GM12878 (cell line): ENCODE results near the gene B3GALT6. TPM values are rescaled to one million over a fixed set of nuclear protein-coding genes. Genes with fewer than 3 reads are reported as not detected.

Source experiments
- ATAC-seq: fragments of 200-7000 bp; cut with Tn5 transposase; 3 replicates; pipeline ENCODE4 v1.9.1; 2020; ENCODE audit warnings: mild to moderate bottlenecking, moderate library complexity
- BruUV-seq: library from RNA; stranded (reverse); fragments of 400-500 nt; replicated peaks from 2 replicates; lab custom pipeline; 2021; lab: Mats Ljungman, UMichigan
- CTCF ChIA-PET: fragments of 300-600 bp; sonication (Branson Sonifier 250); formaldehyde crosslinking; extraction: SDS; loops from one replicate; lab custom pipeline; 2021; ENCODE audit warnings: inconsistent platforms; lab: Yijun Ruan, JAX
- POLR2A ChIA-PET: fragments of 350-600 bp; formaldehyde crosslinking; extraction: SDS; loops from one replicate; lab custom pipeline; 2021; ENCODE audit warnings: inconsistent platforms; lab: Charles Lee
- RAD21 ChIA-PET: fragments of 300-600 bp; sonication (Branson Sonifier 250); formaldehyde crosslinking; loops from one replicate; lab custom pipeline; 2023; ENCODE audit warnings: antibody characterized with exemption; ENCODE audit not compliant: unreplicated experiment; lab: Charles Lee
- SMC1A ChIA-PET: fragments of 300-600 bp; sonication (Branson Sonifier 250); formaldehyde crosslinking; loops from one replicate; lab custom pipeline; 2023; ENCODE audit not compliant: unreplicated experiment, uncharacterized antibody; lab: Charles Lee
- DNase-seq: peaks from one replicate; pipeline ENCODE4 v3.0.0-alpha.2; 2011; ENCODE audit warnings: low read depth, low spot score
- FAIRE-seq: peaks from 3 replicates; lab custom pipeline; 2011; peaks lifted over from hg19 to GRCh38; lab: Jason Lieb, UNC
- H2AFZ ChIP-seq: 2 replicates; pipeline ENCODE4 v1.6.0; 2011; ENCODE audit warnings: low read depth, low read length, control low read depth; ENCODE audit not compliant: control insufficient read depth
- H3K27ac ChIP-seq: 2 replicates; pipeline ENCODE4 v1.5.1; 2011; ENCODE audit warnings: control low read depth; ENCODE audit not compliant: control insufficient read depth, insufficient read depth
- H3K27me3 ChIP-seq, 2 experiments: replicated peaks in 1 of 2; 2 replicates each; pipeline versions ENCODE4 v1.6.0 to v1.6.1; 2011; ENCODE audit warnings: low read length in 1 of 2; ENCODE audit not compliant: control insufficient read depth in 2 of 2, insufficient read depth in 2 of 2
- H3K36me3 ChIP-seq, 2 experiments: 2 replicates each; pipeline ENCODE4 v1.5.1; 2011; ENCODE audit warnings: low read length in 1 of 2; ENCODE audit not compliant: control insufficient read depth in 2 of 2, insufficient read depth in 2 of 2
- H3K4me1 ChIP-seq: 2 replicates; pipeline ENCODE4 v1.6.1; 2011; ENCODE audit warnings: mild to moderate bottlenecking, low read length, moderate library complexity, mixed read lengths; ENCODE audit not compliant: control insufficient read depth, insufficient read depth
- H3K4me2 ChIP-seq: 2 replicates; pipeline ENCODE4 v1.6.0; 2011; ENCODE audit warnings: control low read depth; ENCODE audit not compliant: control insufficient read depth, insufficient read depth
- H3K4me3 ChIP-seq: fragments of 200-600 bp; sonication (generic); 2 replicates; pipeline ENCODE4 v1.5.1; 2016
- H3K79me2 ChIP-seq: 2 replicates; pipeline ENCODE4 v1.6.0; 2011; ENCODE audit warnings: low read length; ENCODE audit not compliant: control insufficient read depth, insufficient read depth
- H3K9ac ChIP-seq: 2 replicates; pipeline ENCODE4 v1.8.0; 2011; ENCODE audit warnings: low read length, control low read depth, mixed read lengths; ENCODE audit not compliant: control insufficient read depth, insufficient read depth
- H3K9me3 ChIP-seq: replicated peaks from 3 replicates; pipeline ENCODE4 v1.5.1; 2011; ENCODE audit warnings: mild to moderate bottlenecking, low read length; ENCODE audit not compliant: control insufficient read depth, insufficient read depth
- H4K20me1 ChIP-seq: 2 replicates; pipeline ENCODE4 v1.6.0; 2011; ENCODE audit not compliant: control insufficient read depth, insufficient read depth
- CEBPB ChIP-seq, 2 experiments: fragments of 150-350 bp in 1 of 2; IDR thresholded peaks; 2 replicates each; pipeline ENCODE4 v1.6.1; 2012 to 2014; ENCODE audit warnings: low read depth in 2 of 2, low read length in 2 of 2, borderline replicate concordance in 1 of 2, inconsistent platforms in 1 of 2
- EED ChIP-seq: sonication (generic); IDR thresholded peaks from 2 replicates; pipeline ENCODE4 v1.6.1; 2016; ENCODE audit warnings: antibody characterized with exemption, low read depth
- FOS ChIP-seq: IDR thresholded peaks from 3 replicates; pipeline ENCODE4 v1.6.1; 2011; ENCODE audit warnings: borderline replicate concordance; ENCODE audit not compliant: insufficient read length; ENCODE audit errors: extremely low read depth
- JUND ChIP-seq: IDR thresholded peaks from 2 replicates; pipeline ENCODE4 v1.6.1; 2012; ENCODE audit warnings: low read depth, mild to moderate bottlenecking, low read length, improper control_type of control experiment, moderate library complexity
- MYC ChIP-seq: IDR thresholded peaks from 2 replicates; pipeline ENCODE4 v1.6.1; 2011; ENCODE audit warnings: mild to moderate bottlenecking, low read length, moderate library complexity, inconsistent platforms; ENCODE audit not compliant: insufficient read depth, insufficient replicate concordance, insufficient read length, severe bottlenecking
- NFXL1 ChIP-seq: fragments of 450-650 bp; IDR thresholded peaks from 2 replicates; pipeline ENCODE4 v1.6.1; 2017; ENCODE audit warnings: antibody characterized with exemption, mild to moderate bottlenecking, borderline replicate concordance
- NFYA ChIP-seq: IDR thresholded peaks from 2 replicates; pipeline ENCODE4 v1.6.1; 2011; ENCODE audit warnings: low read depth, mild to moderate bottlenecking, low read length, improper control_type of control experiment, borderline replicate concordance
- NR2C2 ChIP-seq: IDR thresholded peaks from 2 replicates; pipeline ENCODE4 v1.6.1; 2011; ENCODE audit warnings: borderline replicate concordance, low read depth; ENCODE audit not compliant: control insufficient read depth, insufficient read length
- POU2F2 ChIP-seq: IDR thresholded peaks from 3 replicates; pipeline ENCODE4 v1.6.1; 2011; ENCODE audit warnings: low read depth, mild to moderate bottlenecking, low read length, borderline replicate concordance
- RAD51 ChIP-seq: fragments of 450-650 bp; IDR thresholded peaks from 2 replicates; pipeline ENCODE4 v1.6.1; 2016; ENCODE audit warnings: moderate library complexity, mild to moderate bottlenecking, inconsistent platforms
- RFX5 ChIP-seq: IDR thresholded peaks from 2 replicates; pipeline ENCODE4 v1.6.1; 2011; ENCODE audit warnings: low read depth, low read length, improper control_type of control experiment
- SIX5 ChIP-seq: IDR thresholded peaks from 2 replicates; pipeline ENCODE4 v1.6.1; 2011; ENCODE audit warnings: mild to moderate bottlenecking, low read depth, low read length, moderate library complexity; ENCODE audit not compliant: severe bottlenecking
- SMAD5 ChIP-seq: IDR thresholded peaks from 2 replicates; pipeline ENCODE4 v1.6.1; 2016; ENCODE audit warnings: antibody characterized with exemption, low read depth
- SUPT20H ChIP-seq: IDR thresholded peaks from 2 replicates; pipeline ENCODE4 v1.6.1; 2011; ENCODE audit warnings: low read depth, mild to moderate bottlenecking, low read length, moderate library complexity, borderline replicate concordance; ENCODE audit not compliant: control insufficient read depth
- SUZ12 ChIP-seq: fragments of 200-600 bp; sonication (generic); IDR thresholded peaks from one replicate; pipeline ENCODE4 v1.6.1; 2018; ENCODE audit warnings: antibody characterized with exemption, mild to moderate bottlenecking; ENCODE audit not compliant: unreplicated experiment
- YBX1 ChIP-seq: fragments of 450-650 bp; IDR thresholded peaks from 2 replicates; pipeline ENCODE4 v1.6.1; 2016; ENCODE audit warnings: antibody characterized with exemption
- ZNF217 ChIP-seq: fragments of 450-650 bp; IDR thresholded peaks from 2 replicates; pipeline ENCODE4 v1.6.1; 2017; ENCODE audit warnings: antibody characterized with exemption, mild to moderate bottlenecking
- WGBS: methylation state at CpG from one replicate; pipeline ENCODE4 v1.1.6; 2016; ENCODE audit warnings: low lambda C conversion rate; ENCODE audit not compliant: insufficient replicate concordance, insufficient coverage; ENCODE audit errors: missing lambda C conversion rate; 5-methylcytosine and 5-hydroxymethylcytosine counted together
- in situ Hi-C: fragments of 300-500 bp; cut with MboI; formaldehyde crosslinking; loops from 9 replicates; pipeline ENCODE4 v1.14.3; 2018; ENCODE audit warnings: mixed read lengths
- intact Hi-C: fragments of 100-400 bp; cut with micrococcal nuclease; formaldehyde crosslinking; loops from one replicate; pipeline ENCODE4 v1.14.2; 2022; ENCODE audit not compliant: unreplicated experiment
- polyA plus RNA-seq, 11 experiments: library from polyadenylated mRNA; depleted of rRNA in 4 of 11; unstranded in 6 of 11; stranded (reverse) in 5 of 11; fragments of >200 nt; fragmentation: Nextera tagmentation in 4 of 11; fragmentation: Illumina TruSeq in 1 of 11; extraction: Ambion mirVana in 4 of 11; extraction: Trizol in 1 of 11; gene quantifications; 1 replicate in 1 of 11; 2 replicates in 10 of 11; pipeline versions ENCODE4 v1.2.1 to v1.2.3, GENCODE V29; 2011 to 2016; ENCODE audit warnings: inconsistent platforms in 2 of 11, missing spikeins in 2 of 11, low read depth in 1 of 11
- total RNA-seq, 4 experiments: library from RNA; depleted of rRNA in 3 of 4; stranded (reverse); fragments of >200 nt in 3 of 4; fragmentation: Illumina TruSeq in 1 of 4; extraction: Trizol in 1 of 4; gene quantifications; 2 replicates each; pipeline versions ENCODE4 v1.2.1 to v1.2.3, GENCODE V29; 2013 to 2021
- TF ChIP-seq, protein P1 (sequence below): IDR thresholded peaks from 2 replicates; pipeline ENCODE4 v1.6.1; 2011; ENCODE audit warnings: mild to moderate bottlenecking, low read depth, low read length, moderate library complexity; ENCODE audit not compliant: insufficient replicate concordance
- TF ChIP-seq, protein P2 (sequence below): IDR thresholded peaks from 2 replicates; pipeline ENCODE4 v1.6.1; 2011; ENCODE audit warnings: low read depth, mild to moderate bottlenecking, low read length, moderate library complexity, borderline replicate concordance; ENCODE audit errors: extremely low read depth
- TF ChIP-seq, protein P3 (sequence below): fragments of 450-650 bp; IDR thresholded peaks from 2 replicates; pipeline ENCODE4 v1.6.1; 2017; ENCODE audit warnings: borderline replicate concordance

Gene B3GALT6
- total and polyA plus RNA-seq, 10 of the 15 experiments (the other 5 are each of a cell fraction or from before 2014, with no cell fraction given) = 0.53 to 20.8 (median 4.5) TPM

DNA sequence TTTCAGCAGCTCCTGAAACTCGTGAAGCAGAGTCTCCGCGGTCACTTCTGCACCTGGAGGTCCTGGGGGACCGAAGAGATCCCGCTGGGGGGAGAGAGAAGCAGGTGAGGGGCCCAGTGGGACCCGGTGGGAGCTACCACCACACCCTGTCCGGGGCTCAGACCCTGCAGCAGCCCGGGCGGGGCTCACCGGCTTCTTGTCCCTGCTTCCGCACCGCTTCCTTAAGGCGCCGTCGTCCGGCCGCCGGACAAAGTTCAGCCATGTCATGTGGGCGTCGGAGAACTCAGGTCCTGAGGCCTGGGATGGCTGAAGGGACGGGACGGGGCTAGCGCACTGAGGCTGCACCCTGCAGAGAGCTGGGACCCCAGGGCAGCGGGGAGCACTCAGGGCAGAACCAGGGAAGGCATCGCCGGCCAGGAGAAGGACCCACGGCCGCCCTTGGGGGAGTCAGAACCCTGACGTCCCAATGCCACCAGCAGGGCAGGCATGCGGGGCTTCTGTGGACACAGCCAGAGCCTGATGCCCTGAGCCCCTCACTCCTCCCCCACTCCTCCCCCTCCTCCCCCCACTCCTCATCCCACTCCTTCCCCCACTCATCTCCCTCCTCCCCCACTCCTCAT, 12.3 kb downstream of the B3GALT6 start:
- in situ Hi-C loops (no loop called here), intact Hi-C loops (no loop called here)
- BruUV-seq = no TSS peak
- H3K27ac ChIP-seq = no peak overlapping the region
- ChIA-PET RAD21 (no interaction called here), POLR2A (no interaction called here), CTCF (no interaction called here), SMC1A (no interaction called here)
- no peaks in the 10 kb centered on the region for H3K4me1 ChIP-seq
- FAIRE-seq = no peak
- no peak overlapping the region for H3K9ac ChIP-seq
- no peaks in the 10 kb centered on the region for H4K20me1 ChIP-seq
- no peak overlapping the region for H2AFZ ChIP-seq
- WGBS = 81% methylated on average over 27 of the region's 30 CpGs
- H3K36me3 ChIP-seq = no peaks in the 10 kb centered on the region
- ATAC-seq = no peak
- H3K4me2 ChIP-seq = no peak overlapping the region
- no peak for DNase-seq
- no peaks in the 10 kb centered on the region for H3K9me3 ChIP-seq
- H3K27me3 ChIP-seq = peaks cover 1 to 5% of the 10 kb centered on the region in 2 experiments; a peak in 3 of 4 replicates
- H3K4me3 ChIP-seq = no peak overlapping the region
- no peaks in the 10 kb centered on the region for H3K79me2 ChIP-seq
- TF ChIP-seq SUZ12 (no peak), POU2F2 (no peak), NFYA (no peak), SUPT20H (no peak), RFX5 (no peak), SMAD5 (no peak), CEBPB (IDR thresholded peaks at IDR 0.05; ENCODE audit: borderline replicate concordance in 1 of 2, low read depth in 2 of 2, low read length in 2 of 2) (no peak), NR2C2 (no peak), JUND (no peak), MYC (no peak), ZNF217 (no peak), RAD51 (no peak), SIX5 (no peak), EED (no peak), NFXL1 (no peak), YBX1 (no peak), FOS (no peak)
- TF ChIP-seq, protein P1, sequence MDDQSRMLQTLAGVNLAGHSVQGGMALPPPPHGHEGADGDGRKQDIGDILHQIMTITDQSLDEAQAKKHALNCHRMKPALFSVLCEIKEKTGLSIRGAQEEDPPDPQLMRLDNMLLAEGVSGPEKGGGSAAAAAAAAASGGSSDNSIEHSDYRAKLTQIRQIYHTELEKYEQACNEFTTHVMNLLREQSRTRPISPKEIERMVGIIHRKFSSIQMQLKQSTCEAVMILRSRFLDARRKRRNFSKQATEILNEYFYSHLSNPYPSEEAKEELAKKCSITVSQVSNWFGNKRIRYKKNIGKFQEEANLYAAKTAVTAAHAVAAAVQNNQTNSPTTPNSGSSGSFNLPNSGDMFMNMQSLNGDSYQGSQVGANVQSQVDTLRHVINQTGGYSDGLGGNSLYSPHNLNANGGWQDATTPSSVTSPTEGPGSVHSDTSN = no peak
- TF ChIP-seq, protein P2, sequence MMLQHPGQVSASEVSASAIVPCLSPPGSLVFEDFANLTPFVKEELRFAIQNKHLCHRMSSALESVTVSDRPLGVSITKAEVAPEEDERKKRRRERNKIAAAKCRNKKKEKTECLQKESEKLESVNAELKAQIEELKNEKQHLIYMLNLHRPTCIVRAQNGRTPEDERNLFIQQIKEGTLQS = no peak
- TF ChIP-seq, protein P3, sequence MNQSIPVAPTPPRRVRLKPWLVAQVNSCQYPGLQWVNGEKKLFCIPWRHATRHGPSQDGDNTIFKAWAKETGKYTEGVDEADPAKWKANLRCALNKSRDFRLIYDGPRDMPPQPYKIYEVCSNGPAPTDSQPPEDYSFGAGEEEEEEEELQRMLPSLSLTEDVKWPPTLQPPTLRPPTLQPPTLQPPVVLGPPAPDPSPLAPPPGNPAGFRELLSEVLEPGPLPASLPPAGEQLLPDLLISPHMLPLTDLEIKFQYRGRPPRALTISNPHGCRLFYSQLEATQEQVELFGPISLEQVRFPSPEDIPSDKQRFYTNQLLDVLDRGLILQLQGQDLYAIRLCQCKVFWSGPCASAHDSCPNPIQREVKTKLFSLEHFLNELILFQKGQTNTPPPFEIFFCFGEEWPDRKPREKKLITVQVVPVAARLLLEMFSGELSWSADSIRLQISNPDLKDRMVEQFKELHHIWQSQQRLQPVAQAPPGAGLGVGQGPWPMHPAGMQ = no peak
- TF ChIP-seq, all 136 proteins: peak for 0
